DND-41 (cell line): Measurements from ENCODE around the gene IVD.

Experiments
- ATAC-seq: fragments of 200-7000 bp; cut with Tn5 transposase; 3 replicates; pipeline ENCODE4 v1.9.1; 2021; ENCODE audit warnings: low read depth; ENCODE audit not compliant: insufficient read depth
- DNase-seq: peaks from one replicate; pipeline ENCODE4 v3.0.0-alpha.2; 2020
- H2AFZ ChIP-seq: 2 replicates; pipeline ENCODE4 v1.6.0; 2012; ENCODE audit warnings: low read depth, low read length
- H3K27ac ChIP-seq: 2 replicates; pipeline ENCODE4 v1.5.1; 2012; ENCODE audit warnings: low read length, inconsistent platforms
- H3K27me3 ChIP-seq: fragments of 200-600 bp; sonication (generic); 2 replicates; pipeline ENCODE4 v1.6.0; 2012; ENCODE audit warnings: low read length, mild to moderate bottlenecking, inconsistent platforms; ENCODE audit not compliant: insufficient read depth, poor library complexity
- H3K36me3 ChIP-seq: 2 replicates; pipeline ENCODE4 v1.5.1; 2012; ENCODE audit warnings: low read length, inconsistent platforms; ENCODE audit not compliant: insufficient read depth
- H3K4me1 ChIP-seq: 2 replicates; pipeline ENCODE4 v1.5.1; 2012; ENCODE audit warnings: mild to moderate bottlenecking, low read length; ENCODE audit not compliant: insufficient read depth
- H3K4me2 ChIP-seq: 2 replicates; pipeline ENCODE4 v1.6.0; 2012; ENCODE audit warnings: mild to moderate bottlenecking, moderate library complexity, low read length, inconsistent platforms; ENCODE audit not compliant: insufficient read depth
- H3K4me3 ChIP-seq, 2 experiments: fragments of 200-600 bp in 1 of 2; shearing (Covaris generic) in 1 of 2; 2 replicates each; pipeline ENCODE4 v1.5.1; 2012 to 2016; ENCODE audit warnings: inconsistent platforms in 2 of 2, low read length in 2 of 2, mild to moderate bottlenecking in 2 of 2, low read depth in 1 of 2, moderate library complexity in 1 of 2
- H3K79me2 ChIP-seq: 2 replicates; pipeline ENCODE4 v1.6.0; 2012; ENCODE audit warnings: low read length, inconsistent platforms; ENCODE audit not compliant: insufficient read depth
- H3K9ac ChIP-seq: 2 replicates; pipeline ENCODE4 v1.6.0; 2012; ENCODE audit warnings: low read depth, mild to moderate bottlenecking, inconsistent platforms, low read length, moderate library complexity
- H3K9me3 ChIP-seq: 2 replicates; pipeline ENCODE4 v1.5.1; 2012; ENCODE audit warnings: low read length, moderate library complexity, mild to moderate bottlenecking, inconsistent platforms; ENCODE audit not compliant: insufficient read depth, severe bottlenecking
- H4K20me1 ChIP-seq: 2 replicates; pipeline ENCODE4 v1.6.0; 2012; ENCODE audit warnings: low read length; ENCODE audit not compliant: insufficient read depth
- CTCF ChIP-seq: IDR thresholded peaks from 2 replicates; pipeline ENCODE4 v1.5.1; 2012; ENCODE audit warnings: borderline replicate concordance, low read length, moderate library complexity, mild to moderate bottlenecking; ENCODE audit not compliant: poor library complexity, severe bottlenecking; ENCODE audit errors: extremely low read depth
- EZH2 ChIP-seq: IDR thresholded peaks from 3 replicates; pipeline ENCODE4 v1.6.1; 2012; ENCODE audit warnings: borderline replicate concordance, low read depth, mild to moderate bottlenecking, moderate library complexity, low read length, inconsistent platforms; ENCODE audit not compliant: severe bottlenecking

IVD gene

DNA sequence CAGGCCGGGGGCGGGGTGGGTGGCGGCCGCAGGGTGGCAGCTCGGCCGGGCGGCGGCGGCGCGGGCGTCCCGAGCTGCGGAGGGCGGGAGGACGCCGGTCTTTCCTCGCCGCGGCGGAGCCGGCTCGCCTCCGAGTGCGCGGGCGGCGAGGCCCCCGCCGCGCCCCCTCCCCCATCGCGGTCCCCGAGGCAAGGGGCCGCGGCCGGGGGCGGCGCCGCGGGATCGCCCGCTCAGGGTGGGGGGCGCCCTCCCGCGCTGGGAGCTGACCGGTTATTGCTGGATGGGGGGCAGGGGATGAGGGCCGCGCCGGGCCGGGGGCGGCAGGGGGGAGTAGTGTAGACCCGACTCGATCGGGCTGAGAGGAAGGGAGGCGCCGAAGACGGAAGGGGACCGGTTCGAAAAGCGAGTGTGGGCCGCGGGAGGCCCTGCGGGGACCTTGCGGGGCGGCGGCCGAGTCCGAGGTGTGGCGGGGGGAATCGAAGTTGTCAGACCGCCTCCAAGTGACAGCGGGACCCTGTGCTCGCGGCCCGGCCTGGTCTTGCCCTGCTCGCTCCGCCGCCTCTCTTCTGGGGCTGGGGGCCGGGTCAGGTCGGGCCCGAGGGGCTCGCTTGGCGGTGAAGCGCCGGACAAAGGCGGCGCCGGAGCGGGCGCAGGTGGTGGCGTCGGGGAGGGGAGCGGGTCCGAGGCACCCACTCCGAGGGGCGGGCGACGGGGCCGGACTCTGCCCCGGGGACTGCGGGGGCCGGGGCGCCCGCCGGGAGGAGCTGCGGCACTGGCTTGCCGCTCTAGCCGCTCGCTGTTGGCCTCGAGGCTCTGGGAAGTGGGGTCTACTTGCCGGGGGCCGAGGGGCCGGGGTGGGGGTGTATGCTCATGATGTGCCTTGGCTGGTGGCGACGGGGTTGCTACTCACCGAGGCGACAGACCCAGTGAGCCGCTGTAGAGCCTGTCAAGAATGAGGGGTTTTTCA lies 36.3 kb downstream of the IVD start:
- DNase-seq (peak; percentile 19), ATAC-seq (no peak)
- Histone ChIP-seq H3K79me2 (peaks cover 57% of the 10 kb centered on the region), H3K27me3 (peaks cover 19% of the 10 kb centered on the region), H3K36me3 (no peaks in the 10 kb centered on the region), H3K4me1 (peaks cover 38% of the 10 kb centered on the region), H3K27ac (no peak overlapping the region), H3K4me3 (peak overlapping the region; percentile 61 to 65; a peak in 3 of 4 replicates), H2AFZ (peak overlapping the region; percentile 26; the same call in 1 of the 2 replicates), H3K4me2 (peak overlapping the region; percentile 82), H3K9ac (peak overlapping the region; percentile 65), H4K20me1 (peaks cover 49% of the 10 kb centered on the region), H3K9me3 (no peaks in the 10 kb centered on the region)
- TF ChIP-seq CTCF (no peak), EZH2 (no peak)

GRCh38 chr15:40443255-40443654 lies 37.7 kb downstream of the IVD start:
- Histone ChIP-seq H3K4me1 (peaks cover 38% of the 10 kb centered on the region), H3K4me3 (0 out of 4 replicates have a peak overlapping the region, but pooled peaks of 1 of the 2 experiments have one; percentile 3), H4K20me1 (peaks cover 53% of the 10 kb centered on the region), H3K9me3 (no peaks in the 10 kb centered on the region), H3K36me3 (no peaks in the 10 kb centered on the region), H3K79me2 (peaks cover 68% of the 10 kb centered on the region), H3K4me2 (peak overlapping the region; percentile 82), H3K27me3 (peaks cover 19% of the 10 kb centered on the region), H2AFZ (no peak overlapping the region), H3K27ac (no peak overlapping the region), H3K9ac (peak overlapping the region; percentile 3; the same call in 1 of the 2 replicates)
- TF ChIP-seq EZH2 (no peak), CTCF (no peak)
- ATAC-seq: no peak
- no peak for DNase-seq

- peak overlapping the region; percentile 82; the same call in 1 of the 2 replicates for H3K4me2 ChIP-seq
Measured at GRCh38 chr15:40443846-40444245, 38.3 kb downstream of the IVD start.

More at GRCh38 chr15:40443846-40444245, 38.3 kb downstream of the IVD start:
- H3K4me3 ChIP-seq: no peak overlapping the region
- peaks cover 14% of the 10 kb centered on the region for H3K27me3 ChIP-seq
- peaks cover 74% of the 10 kb centered on the region for H3K79me2 ChIP-seq
- DNase-seq: no peak
- H2AFZ ChIP-seq: no peak overlapping the region
- H3K9ac ChIP-seq: no peak overlapping the region
- H3K36me3 ChIP-seq: no peaks in the 10 kb centered on the region
- no peak for ATAC-seq
- H4K20me1 ChIP-seq: peaks cover 54% of the 10 kb centered on the region
- TF ChIP-seq CTCF: no peak
- TF ChIP-seq EZH2: no peak
- H3K27ac ChIP-seq: no peak overlapping the region
- peaks cover 38% of the 10 kb centered on the region for H3K4me1 ChIP-seq
- no peaks in the 10 kb centered on the region for H3K9me3 ChIP-seq
